RWPE1 (cell line): Measurements from ENCODE around the gene TMEM123.
"Not testable (repeated sequence)": the region's sequence is repeated elsewhere in the genome, so short reads cannot be mapped to it uniquely, and the experiment has no call there.

Source experiments
- CTCF ChIA-PET: fragments of 350-600 bp; sonication (Branson Sonifier 250); formaldehyde crosslinking; extraction: SDS; loops from one replicate; lab custom pipeline; 2021; lab: Yijun Ruan, JAX
- POLR2A ChIA-PET: fragments of 400-600 bp; formaldehyde crosslinking; extraction: SDS; loops from one replicate; lab custom pipeline; 2020; ENCODE audit warnings: antibody characterized with exemption; ENCODE audit not compliant: low non-redundant PET; lab: Yijun Ruan, JAX
- DNase-seq: peaks from one replicate; pipeline ENCODE4 v3.0.0; 2012; ENCODE audit warnings: low spot score
- H3K27ac ChIP-seq: fragments of 450-650 bp; 2 replicates; pipeline ENCODE4 v1.5.1; 2017
- TF ChIP-seq, protein P1 (sequence below): fragments of 450-650 bp; conservative IDR thresholded peaks from 2 replicates; pipeline ENCODE4 v1.5.1; 2017; ENCODE audit warnings: low read depth, mild to moderate bottlenecking

Gene TMEM123

DNA sequence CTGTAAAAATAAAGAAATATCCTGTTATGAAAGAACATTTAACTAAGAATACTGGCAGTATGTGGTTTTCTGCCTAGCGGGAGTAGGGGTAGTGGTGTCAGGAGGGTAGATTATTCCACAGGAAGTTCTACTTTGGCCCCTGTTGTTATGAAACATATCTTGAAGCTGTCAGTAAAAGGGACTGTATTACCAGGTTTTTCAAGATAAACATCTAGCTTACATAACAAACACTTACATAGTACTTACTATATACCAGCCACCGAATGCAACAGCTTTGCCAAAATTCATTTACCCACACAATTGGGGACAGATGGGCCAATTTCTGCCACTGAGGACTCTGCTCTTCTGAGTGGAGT is 3.7 kb downstream of the TMEM123 start:
- POLR2A ChIA-PET: no interaction called here
- TF ChIP-seq, protein P1, sequence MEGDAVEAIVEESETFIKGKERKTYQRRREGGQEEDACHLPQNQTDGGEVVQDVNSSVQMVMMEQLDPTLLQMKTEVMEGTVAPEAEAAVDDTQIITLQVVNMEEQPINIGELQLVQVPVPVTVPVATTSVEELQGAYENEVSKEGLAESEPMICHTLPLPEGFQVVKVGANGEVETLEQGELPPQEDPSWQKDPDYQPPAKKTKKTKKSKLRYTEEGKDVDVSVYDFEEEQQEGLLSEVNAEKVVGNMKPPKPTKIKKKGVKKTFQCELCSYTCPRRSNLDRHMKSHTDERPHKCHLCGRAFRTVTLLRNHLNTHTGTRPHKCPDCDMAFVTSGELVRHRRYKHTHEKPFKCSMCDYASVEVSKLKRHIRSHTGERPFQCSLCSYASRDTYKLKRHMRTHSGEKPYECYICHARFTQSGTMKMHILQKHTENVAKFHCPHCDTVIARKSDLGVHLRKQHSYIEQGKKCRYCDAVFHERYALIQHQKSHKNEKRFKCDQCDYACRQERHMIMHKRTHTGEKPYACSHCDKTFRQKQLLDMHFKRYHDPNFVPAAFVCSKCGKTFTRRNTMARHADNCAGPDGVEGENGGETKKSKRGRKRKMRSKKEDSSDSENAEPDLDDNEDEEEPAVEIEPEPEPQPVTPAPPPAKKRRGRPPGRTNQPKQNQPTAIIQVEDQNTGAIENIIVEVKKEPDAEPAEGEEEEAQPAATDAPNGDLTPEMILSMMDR: no peak
- H3K27ac ChIP-seq: no peak overlapping the region
- CTCF ChIA-PET: interaction anchor here (0.5 kb wide), 1 partner anchor 144 kb away, joined by 3 read pairs; no protein-coding TSS in a partner anchor
- DNase-seq: no peak

DNA sequence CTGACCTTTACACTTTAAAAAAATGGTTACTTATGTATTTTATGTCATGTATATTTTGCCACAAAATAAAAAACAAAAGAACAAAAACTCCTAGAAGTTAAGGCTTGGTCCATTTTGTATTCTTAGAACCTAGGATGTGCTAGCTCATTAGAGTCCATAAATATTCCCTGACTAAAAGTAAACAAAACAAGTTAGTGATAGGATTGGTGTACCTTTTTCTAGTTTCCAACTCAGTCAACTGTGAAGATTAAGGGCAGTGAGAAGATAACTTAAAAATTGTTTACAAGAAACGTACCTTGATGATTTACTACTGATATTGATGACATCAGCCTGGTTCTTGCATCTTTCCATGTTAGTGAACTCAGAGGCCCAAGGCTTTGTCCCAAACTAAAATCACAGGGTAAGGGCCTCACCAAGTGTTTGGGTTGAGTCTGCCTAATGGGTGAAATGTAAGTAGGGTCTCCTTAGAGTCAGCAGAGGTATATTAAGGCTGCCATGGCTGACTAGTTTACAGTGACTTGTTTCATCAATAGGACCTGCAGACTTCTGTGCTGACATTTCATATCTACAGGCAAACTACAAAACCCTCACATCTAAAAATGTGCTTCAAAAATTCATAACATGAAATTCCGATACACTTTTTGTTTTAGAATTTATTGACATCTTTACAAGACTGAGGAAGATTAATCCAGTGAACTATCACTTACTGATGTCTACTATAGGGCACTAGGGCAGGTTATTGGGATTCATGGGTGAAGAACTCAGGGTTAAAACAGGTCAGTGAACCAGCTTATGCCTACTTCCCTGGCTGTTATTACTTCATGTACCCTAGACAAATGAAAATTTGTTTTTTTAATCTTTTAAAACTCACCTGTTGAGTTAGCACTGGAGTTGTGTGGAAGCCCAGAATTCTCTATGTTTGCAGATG is 4.4 kb downstream of the TMEM123 start:
- TF ChIP-seq, protein P1: no peak
- no peak overlapping the region for H3K27ac ChIP-seq
- no peak for DNase-seq
- POLR2A ChIA-PET: no interaction called here
- CTCF ChIA-PET: interaction anchor here (0.5 to 0.7 kb wide), 2 partner anchors 144 to 420 kb away, joined by 3 read pairs; no protein-coding TSS in a partner anchor

DNA sequence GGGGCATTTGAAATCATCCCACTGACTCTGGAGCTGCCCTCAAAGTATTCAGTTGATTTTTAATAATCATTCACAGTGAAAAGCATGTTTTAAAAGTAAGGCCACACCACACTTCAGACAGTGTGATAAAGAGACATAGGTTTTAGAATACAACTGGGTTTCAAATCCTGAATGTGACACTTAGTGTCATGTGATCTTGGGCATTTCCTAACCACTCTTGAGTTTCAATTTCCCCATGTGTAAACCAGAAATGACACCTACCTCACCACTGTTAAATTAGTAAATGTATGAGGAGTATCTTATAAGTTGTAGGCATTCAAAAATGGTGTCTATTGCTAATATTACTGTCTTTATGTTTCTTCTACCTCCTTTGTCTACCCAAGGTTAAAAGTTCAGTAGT is 5.4 kb downstream of the TMEM123 start:
- POLR2A ChIA-PET: no interaction called here
- DNase-seq: no peak
- TF ChIP-seq, protein P1: no peak
- no peak overlapping the region for H3K27ac ChIP-seq
- CTCF ChIA-PET: interaction anchor here (0.7 kb wide), 1 partner anchor 419 kb away, joined by 3 read pairs; no protein-coding TSS in a partner anchor

DNA sequence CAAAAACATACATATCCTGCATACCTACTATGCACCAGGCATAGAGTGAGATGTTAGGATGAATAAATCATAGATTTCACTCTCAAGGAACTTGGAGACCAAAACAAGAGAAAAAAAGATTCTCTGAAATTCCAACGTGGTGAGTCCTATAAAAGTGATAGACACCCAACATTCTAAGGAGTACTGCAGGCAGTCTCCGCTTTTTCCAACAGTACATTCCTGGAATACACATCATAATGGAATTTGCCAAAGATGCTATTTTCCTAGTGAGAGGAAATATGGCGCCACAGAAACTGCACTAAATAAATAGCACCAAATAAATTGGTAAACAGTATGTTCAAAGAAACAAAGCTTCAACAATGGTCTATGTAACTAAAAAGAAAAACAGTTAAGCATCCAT is 6.0 kb downstream of the TMEM123 start:
- TF ChIP-seq, protein P1: no peak
- ChIA-PET POLR2A (no interaction called here), CTCF (no interaction called here)
- peak; percentile 78 for DNase-seq
- no peak overlapping the region for H3K27ac ChIP-seq

- POLR2A ChIA-PET, DNase-seq, CTCF ChIA-PET, H3K27ac ChIP-seq: not testable (repeated sequence)
Observed at GRCh38 chr11:102444693-102445092, 7.9 kb downstream of the TMEM123 start.

GRCh38 chr11:102444142-102444541 is 8.4 kb downstream of the TMEM123 start:
- H3K27ac ChIP-seq, DNase-seq, CTCF ChIA-PET, POLR2A ChIA-PET: not testable (repeated sequence)

GRCh38 chr11:102439063-102439363 is 13.6 kb downstream of the TMEM123 start:
- H3K27ac ChIP-seq, POLR2A ChIA-PET, DNase-seq: not testable (repeated sequence)
- CTCF ChIA-PET: interaction anchor here (0.6 kb wide), 1 partner anchor 246 kb away, joined by 3 read pairs; no protein-coding TSS in a partner anchor

- no peak overlapping the region for H3K27ac ChIP-seq
- POLR2A ChIA-PET: no interaction called here
- TF ChIP-seq, protein P1: no peak
- no peak for DNase-seq
- CTCF ChIA-PET: interaction anchor here (0.6 kb wide), 1 partner anchor 246 kb away, joined by 3 read pairs; no protein-coding TSS in a partner anchor
Observed at GRCh38 chr11:102438311-102439062, 14.1 kb downstream of the TMEM123 start.
